T-helper 2 cell treated with Interferon-gamma antibody and Interleukin-4, amounts not matched to agents 100 ng/mL and 5 ng/mL, for 36 hours (primary cell): ENCODE measurements around the gene OR11H12. TPM values are rescaled to one million over a fixed set of nuclear protein-coding genes. Genes with fewer than 3 reads are reported as not detected.
"Not testable (repeated sequence)": the region's sequence is repeated elsewhere in the genome, so short reads cannot be mapped to it uniquely, and the experiment has no call there.

ENCODE experiments used
- intact Hi-C: fragments of 100-400 bp; cut with micrococcal nuclease; formaldehyde crosslinking; loops from one replicate; pipeline ENCODE4 v1.15.1; 2023
- total RNA-seq: library from RNA; stranded (reverse); gene quantifications from 2 replicates; pipeline ENCODE4 v1.2.3, GENCODE V29; 2022

Gene OR11H12, protein sequence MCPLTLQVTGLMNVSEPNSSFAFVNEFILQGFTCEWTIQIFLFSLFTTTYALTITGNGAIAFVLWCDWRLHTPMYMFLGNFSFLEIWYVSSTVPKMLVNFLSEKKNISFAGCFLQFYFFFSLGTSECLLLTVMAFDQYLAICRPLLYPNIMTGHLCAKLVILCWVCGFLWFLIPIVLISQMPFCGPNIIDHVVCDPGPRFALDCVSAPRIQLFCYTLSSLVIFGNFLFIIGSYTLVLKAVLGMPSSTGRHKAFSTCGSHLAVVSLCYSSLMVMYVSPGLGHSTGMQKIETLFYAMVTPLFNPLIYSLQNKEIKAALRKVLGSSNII
- total RNA-seq = not detected in 2 replicates

DNA sequence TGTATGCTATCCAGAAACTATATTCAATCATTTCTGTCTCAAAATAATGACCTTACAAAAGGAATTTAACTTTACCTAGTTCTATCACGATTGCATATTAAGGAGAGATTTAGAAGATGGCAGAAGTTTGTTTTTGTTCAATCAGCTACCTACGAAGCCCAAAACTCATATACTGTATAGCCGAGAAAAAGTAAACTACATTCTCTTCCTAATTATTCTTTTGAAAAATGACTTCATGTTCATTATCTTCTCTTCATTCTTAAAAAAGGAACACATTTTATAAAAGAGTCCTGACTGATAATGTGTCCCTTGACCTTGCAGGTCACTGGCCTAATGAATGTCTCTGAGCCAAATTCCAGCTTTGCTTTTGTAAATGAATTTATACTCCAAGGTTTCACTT lies at the start of gene OR11H12:
Gene OR11H12, plus strand, starts transcription at position 301 of the 400 bp plus-strand sequence. Its CDS starts 0 bp downstream, at position 301.
- intact Hi-C loops = not testable (repeated sequence)

DNA sequence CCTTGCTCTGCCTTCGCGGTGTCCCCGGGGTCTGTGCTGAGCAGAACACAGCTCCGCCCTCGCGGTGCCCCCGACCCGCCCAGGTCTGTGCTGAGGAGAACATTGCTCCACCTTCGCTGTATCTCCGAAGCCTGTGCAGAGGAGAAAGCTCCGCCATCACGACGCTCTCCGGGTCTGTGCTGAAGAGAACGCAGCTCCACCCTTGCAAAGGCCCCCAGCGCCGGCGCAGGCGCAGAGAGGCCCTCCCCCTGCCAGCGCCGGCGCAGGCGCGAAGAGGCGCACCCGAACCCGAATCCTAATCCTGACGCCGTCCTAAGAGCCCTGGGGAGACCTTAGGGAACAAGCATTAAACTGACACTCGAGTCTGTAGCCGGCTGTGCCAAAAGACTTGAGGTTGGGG lies 18.0 kb upstream of the OR11H12 start:
- intact Hi-C loops = not testable (repeated sequence)

DNA sequence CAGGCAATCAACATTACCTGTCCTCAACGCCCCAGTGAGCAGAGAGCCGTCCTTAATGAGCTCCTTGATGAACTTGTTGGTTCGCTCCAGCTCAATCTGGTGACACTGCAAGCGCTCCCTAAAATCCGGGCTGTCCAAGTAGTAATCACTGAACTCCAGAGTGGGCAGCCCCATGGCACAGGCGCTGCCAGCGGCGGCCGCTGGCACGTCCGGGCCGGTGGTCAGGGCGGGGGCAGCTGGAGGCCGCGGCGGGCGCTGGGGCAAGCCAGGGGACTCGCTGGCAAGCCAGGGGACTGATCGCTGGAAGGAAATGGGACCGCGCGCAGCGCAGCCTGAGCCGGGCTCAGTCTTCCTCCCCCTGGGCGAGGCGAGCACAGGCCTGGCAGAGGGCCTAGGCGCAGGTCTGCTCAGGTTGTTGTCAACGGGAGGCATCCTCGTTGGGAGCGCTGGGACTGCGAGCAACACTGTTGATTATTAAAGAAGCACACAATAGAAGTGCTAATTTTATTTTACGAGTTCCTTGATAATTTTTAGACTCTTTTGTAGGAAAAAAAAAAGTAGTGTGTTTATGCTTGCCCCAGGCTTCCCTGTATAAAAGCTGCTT lies 25.8 kb downstream of the OR11H12 start:
- intact Hi-C loops = not testable (repeated sequence)

DNA sequence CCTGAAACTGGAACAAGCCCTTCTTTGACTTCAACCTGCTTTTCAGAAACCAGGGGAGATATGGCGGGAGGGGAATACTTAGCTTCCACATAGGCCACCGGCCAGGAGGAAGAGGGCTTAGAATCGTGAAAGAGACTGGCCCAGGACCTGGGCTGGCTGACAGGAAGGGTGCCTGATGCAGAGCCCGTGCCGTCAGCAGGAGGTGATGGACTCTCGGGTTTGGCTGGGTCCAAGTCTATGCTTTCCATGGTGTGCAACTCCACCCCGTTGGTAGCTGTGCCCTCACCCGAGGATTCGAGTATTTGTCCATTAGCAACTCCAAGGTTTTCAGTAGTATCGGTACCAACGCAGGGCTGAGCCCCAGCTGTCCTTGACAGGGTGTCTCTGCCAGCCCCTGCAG lies 35.1 kb downstream of the OR11H12 start:
- intact Hi-C loops = not testable (repeated sequence)

DNA sequence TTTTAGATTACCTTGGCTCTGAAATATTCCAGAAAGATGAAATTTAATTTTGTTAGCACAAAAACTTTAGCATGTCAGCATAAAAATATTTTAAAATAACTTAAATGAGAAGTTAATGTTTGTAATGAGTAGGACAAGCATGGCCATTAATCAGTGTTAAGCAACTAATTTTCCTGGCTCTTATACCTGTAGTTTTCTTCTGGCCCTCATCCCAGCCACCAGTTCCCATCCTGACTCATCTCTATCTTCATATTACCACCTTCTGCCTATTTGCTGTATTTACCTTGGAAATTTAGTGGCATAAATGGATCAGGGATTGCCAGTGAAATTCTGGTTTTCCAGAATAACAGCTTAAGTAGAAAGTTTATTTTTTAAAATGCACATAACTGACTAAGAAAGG lies 37.1 kb downstream of the OR11H12 start:
- intact Hi-C loops = not testable (repeated sequence)

DNA sequence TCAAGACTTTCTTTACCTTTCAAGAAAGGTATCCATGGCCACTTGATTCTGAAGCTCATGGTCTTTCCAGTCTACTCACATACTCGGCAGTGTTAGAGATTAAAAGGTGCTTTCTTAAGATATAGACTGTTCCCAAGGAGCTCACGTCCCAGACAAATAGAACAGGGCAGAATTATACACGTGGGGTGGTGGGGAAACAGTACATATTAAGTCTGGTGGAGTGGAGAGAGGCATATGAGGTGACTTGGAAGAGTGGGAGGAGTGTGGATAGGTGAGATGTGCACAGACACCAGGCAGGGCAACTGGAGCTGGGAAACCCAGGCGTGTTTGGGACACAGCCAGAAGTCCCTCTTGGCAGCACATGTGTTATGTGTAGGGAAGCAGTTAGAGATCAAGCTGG lies 37.9 kb downstream of the OR11H12 start:
- intact Hi-C loops = not testable (repeated sequence)

DNA sequence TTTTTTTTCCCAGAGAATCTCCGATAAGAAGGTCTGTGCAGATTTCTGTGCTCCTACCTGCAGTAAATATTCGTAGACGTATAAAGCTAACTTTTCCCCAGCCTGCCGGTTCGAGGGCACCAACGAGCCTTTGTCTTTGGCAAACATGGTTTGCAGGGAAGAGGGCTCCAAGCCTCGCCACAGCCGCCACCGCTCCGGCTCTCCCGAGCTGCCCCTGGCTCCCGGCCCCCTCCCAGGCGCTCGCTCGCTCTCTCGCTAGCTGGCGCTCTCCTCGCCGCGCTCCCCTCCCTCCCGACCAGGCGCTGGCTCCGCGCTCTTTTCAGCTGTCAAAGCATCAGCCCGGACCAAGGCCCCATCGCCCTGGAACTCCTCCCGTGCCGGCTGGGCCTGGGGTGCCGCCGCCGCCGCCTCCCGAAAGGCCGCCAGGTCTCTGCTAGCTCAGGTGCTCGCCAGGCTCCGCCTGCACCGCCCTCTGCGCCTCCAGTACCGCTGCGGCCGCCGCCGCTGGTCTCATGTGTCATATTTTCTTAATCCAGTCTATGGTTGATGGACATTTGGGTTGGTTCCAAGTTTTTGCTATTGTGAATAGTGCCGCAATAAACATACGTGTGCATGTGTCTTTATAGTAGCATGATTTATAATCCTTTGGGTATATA lies 45.3 kb downstream of the OR11H12 start:
- intact Hi-C loops = not testable (repeated sequence)
